A204.1 (cell line): Measurements from ENCODE around the gene MTA1.

Experiments used
- FAIRE-seq: peaks from 2 replicates; lab custom pipeline; 2012; peaks lifted over from hg19 to GRCh38; lab: Jason Lieb, UNC

The MTA1 gene

DNA sequence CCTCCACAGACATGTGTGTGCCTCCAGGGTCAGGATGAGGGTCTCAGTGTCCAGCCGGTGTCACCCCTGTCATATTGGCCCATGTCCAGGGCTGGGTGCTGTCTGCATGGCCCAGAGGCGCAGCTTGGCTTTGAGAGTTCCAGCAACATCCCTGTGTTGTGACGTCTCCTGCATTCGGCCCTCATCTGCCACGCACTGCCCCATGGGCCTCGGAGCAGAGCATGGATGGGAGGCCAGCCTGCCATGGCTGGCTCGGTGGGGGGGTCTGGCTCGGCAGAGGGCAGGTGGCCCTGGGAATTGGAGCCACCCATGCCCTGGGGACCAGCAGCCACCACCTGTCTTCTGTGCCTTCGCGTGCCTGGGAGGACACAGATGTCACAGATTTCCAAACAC is 32.1 kb upstream of the MTA1 start:
- no peak for FAIRE-seq

DNA sequence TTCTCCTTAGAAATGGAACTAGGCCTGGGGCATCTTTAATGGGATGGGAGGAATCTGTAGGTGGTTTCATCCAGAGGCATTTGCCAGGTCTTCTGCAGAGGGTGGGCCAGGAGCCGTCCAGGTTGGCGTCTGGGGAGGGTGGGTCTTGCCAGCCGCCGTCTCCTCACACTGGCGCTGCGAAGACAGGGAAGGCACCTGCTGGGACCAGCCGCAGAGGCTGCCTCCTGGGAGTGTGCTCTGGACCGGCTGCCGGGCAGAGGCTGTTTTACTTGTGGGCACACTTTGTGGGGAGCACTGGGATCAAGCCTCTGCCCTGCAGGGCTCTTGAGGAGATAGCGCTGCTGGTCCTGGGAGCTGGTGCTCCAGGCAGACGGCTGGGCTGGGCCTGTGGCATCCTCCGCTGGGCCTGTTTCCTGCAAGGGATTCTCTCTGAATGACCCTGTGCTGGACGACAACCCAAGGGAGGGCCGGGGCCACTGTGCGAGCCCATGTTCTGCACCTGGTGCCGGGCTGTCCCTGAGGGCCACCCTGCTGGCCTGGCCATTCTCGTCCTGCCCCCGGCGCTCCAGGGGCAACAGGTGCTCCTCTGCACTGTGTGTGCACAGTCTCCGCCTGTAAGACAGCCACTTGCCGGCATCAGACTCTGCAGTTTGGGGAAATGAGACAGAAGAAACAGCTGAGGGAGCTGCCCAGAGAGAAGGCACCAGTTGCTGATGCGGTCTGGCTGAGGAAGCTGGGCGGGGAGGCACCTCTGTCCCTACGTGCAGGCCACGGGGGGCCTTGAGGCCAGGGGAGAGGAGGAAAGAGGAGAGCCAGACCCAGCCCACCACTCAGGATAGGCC is 31.3 kb upstream of the MTA1 start:
- no peak for FAIRE-seq

GRCh38 chr14:105388976-105389375 is 30.7 kb upstream of the MTA1 start:
- no peak for FAIRE-seq

GRCh38 chr14:105389534-105389933 is 30.1 kb upstream of the MTA1 start:
- no peak for FAIRE-seq

DNA sequence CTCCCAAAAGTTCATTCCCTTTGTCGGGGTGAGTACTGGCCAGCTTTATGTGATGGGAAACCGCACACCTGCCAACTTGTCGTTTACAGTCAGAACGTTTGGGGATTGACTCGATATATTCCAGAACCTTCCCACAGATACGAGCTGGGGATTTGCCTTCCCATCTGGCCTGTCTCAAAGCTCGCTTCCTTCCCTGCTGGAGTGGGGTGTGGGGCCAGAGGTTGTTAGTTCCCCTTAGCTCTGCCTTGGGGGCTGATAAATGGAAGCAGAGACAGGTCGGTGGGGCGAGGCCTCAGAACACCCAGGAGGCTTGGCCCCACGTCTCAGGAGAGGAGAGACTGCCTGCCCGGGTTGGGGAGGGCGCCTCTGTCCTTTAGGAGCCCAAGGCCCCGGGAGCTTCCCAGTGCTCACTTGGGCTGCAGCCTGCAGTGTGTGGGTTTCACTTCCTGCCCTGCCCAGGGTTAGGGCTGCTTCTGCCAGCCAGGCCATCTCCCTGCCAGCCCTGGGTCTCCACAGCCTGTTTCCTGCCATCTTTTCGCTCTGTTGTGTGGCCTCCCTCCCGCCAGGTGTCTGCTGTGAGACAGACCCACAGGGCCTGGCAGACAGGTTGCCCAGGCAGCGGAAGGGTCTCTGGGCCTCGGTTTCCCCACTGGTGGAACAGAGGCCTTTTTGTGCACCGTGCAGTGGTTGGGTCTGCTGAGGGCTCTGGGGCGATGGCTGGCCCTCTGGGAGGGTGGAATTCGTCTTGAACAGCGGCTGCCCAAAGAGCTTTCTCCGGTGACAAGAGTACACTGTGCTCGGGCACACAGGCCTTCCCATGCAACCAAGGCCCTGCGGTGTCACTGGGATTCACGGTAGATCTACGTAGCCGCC is 29.4 kb upstream of the MTA1 start:
- FAIRE-seq, result no peak

DNA sequence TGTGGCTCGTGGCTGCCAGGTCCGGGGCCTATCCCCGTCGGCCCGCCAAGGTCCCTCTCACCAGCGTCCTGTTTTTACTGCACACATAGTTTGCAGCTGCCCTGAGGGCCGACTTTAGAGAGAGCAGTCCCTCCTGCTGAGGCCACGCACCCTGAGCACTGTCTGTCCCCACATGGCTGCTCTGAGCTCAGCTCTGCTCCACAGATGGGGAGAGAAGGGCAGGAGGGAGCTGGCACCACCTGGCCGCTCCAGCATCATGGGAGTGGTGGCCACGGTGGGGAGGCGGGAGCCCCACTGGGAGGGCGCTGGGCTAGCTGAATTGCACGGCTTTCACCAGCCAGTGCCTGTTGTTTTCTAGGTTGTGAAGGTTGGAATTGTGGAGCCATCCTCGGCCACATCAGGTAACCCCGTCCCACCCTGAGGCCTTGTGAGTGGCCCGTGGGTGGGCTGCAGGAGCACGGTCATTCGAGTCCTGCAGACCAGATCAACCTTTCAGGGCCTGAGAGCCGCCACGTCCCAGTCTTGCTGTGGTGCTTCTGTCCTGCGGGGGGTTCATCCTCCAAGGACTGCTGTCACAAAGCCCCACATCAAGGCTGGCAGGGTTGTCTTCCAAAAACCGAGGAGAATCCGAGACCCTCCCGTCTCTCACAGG is 28.7 kb upstream of the MTA1 start:
- no peak for FAIRE-seq

DNA sequence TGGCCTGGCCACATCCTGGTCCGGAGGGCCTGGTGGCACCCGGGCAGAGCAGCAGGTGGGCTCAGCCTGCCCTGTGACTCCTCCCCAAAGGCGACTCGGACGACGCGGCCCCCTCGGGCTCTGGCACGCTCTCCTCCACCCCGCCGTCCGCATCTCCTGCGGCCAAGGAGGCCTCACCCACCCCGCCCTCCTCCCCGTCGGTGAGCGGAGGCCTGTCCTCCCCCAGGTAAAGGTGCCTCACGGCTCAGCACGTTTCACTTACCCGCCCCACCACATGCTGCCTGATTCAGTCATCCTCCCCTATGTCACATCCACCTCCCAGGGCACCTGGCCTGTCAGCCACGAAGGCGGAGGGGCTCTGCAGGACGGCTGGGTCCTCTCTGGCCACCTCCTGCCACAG is 28.1 kb upstream of the MTA1 start:
- no peak for FAIRE-seq

- FAIRE-seq, result no peak
Measured at GRCh38 chr14:105392131-105393090, 27.2 kb upstream of the MTA1 start.

DNA sequence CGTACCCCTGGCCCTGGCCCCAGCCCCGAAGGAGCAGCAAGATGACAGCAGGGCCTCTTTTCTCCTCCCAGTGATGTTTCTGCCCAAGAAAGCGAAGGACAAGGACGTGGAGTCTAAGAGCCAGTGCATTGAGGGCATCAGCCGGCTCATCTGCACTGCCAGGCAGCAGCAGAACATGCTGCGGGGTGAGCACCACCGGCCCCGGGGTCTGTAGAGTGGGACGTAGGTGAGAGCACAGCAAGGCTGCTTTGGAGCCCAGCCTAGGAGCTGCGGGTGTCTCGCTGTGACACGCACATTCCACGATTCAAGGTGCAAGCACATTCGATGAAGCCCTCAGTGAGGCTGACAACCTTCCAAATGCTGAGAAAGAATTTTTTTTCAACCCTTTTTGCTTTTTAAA is 26.5 kb upstream of the MTA1 start:
- FAIRE-seq, result no peak

GRCh38 chr14:105394714-105395537 is 24.7 kb upstream of the MTA1 start:
- FAIRE-seq, result no peak

GRCh38 chr14:105395538-105395854 is 24.1 kb upstream of the MTA1 start:
- no peak for FAIRE-seq

DNA sequence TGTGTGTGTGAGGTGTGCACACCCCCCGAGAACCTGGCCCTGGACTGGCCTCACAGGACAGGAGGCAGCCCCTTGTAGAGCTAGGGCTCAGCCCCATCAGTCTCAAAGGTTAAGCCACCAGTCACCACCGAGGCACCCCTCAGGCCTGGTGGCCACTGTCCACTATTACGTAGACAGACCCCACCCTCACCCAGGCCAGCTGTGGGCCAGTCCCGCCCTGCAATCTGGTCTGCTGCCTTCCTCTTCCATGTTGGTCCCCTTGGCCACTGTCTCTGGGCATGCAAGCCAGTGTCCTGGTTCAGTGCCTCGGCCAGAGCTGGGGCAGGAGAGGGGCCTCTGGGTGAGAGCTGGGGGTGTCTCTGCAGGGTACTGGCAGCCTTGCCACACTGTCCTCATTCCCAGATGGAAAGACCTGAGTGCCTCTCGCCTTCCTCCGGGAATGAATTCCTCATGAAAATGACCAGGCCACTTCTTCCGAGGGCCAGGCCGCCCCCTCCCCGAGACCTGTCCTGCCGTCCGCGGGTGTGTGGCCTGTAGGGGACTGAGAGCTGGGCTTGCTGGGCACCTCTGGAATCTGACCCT is 22.2 kb upstream of the MTA1 start:
- no peak for FAIRE-seq

GRCh38 chr14:105398044-105398725 is 21.4 kb upstream of the MTA1 start, which contains the start of gene TEX22:
Gene TEX22, plus strand, starts transcription at chr14:105398538. Its CDS starts 803 bp downstream, at chr14:105399341.
- no peak for FAIRE-seq

DNA sequence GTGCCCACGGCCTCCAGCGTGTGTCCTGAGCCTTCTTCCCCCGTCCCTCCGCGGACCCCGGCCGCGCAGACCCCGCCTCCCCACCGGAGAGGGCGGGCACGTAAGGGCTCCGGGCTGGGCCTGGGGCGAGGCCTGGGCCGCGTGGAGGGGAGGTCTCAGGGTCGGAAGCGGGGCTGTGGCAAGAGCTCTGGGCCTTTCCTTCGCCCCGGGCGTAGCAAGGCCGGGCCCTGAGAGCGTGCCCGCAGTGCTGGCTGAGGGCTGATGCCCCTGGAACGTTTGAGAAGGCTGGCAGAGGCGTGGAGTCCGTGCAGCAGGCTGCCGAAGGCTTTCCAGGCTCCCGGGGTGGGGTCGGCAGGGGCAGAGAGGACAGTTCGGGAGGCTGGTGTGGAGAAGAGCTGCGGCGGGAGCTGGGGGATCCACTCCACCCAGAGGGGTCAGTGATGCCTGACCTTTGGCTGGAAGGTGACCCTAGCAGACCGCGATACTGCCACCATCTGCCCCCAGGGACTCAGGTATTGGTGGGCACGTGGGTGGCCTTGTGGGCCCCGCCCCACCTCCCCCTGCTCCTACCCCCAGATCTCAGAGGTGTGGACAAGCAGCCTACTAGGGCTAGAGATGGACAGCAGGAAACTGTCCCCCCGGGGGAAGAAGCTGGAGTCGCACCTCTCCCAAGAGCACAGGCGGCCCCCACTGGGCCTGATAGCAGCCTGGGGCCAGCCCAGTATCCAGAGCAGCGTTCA is 20.7 kb upstream of the MTA1 start:
- no peak for FAIRE-seq

GRCh38 chr14:105399466-105399775 is 20.2 kb upstream of the MTA1 start:
- no peak for FAIRE-seq

DNA sequence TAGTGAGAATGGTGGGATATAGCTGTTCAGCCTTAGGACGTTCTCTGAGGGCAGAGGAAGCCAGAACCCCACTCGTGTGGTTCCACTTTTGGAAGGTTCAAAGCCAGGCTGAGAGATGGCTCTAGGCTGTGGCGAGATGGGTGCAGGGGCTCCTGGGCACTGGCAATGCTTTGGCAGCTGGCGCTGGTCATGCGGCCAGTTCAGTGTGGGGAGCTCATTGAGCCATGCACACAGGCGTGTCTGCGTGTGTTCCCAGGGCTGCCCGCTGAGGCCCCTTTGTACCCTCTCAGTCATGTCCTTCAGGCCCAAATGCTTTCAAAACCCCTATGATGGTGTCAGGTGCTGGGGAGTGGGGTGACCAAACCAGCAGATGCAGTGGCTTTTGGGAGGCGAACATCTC is 19.6 kb upstream of the MTA1 start:
- FAIRE-seq, result no peak

DNA sequence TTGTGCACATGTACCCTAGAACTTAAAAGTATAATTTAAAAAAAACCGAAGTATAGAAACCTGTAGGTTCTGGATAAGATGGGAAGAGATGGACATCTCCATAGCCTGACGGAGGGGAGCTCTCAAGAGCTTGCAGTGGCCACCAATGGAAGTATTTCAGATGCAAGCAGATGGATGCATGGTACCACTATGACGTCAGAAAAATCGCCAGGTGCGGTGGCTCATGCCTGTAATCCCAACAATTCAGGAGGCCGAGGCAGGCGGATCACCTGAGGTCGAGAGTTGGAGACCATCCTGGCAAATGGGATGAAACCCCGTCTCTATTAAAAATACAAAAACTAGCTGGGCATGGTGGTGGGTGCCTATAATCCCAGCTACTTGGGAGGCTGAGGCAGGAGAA is 17.9 kb upstream of the MTA1 start:
- no peak for FAIRE-seq

DNA sequence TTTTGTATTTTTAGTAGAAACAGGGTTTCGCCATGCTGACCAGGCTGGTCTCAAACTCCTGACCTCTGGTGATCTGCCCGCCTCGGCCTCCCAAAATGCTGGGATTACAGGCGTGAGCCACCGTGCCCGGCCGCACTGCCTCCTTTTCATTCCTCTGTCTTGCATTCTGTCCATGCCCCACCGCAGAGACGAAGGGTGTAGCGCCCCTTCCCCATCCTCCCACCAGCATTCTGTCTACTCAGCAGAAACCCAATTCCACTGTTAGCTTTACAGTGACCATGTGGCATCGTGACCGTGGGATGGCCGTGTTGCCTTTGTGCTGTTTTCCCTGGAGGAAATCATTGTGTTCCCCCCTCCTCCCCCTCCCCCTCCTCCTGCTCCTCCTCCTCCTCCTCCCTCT is 11.0 kb upstream of the MTA1 start:
- no peak for FAIRE-seq

- FAIRE-seq, result no peak
Measured at GRCh38 chr14:105409364-105409763, 10.3 kb upstream of the MTA1 start.

GRCh38 chr14:105410642-105411016 is 9.0 kb upstream of the MTA1 start:
- FAIRE-seq, result no peak
